Liver (tissue), 9 donors: ENCODE results near the gene CACNA1A. TPM values are rescaled to one million over a fixed set of nuclear protein-coding genes. Genes with fewer than 3 reads are reported as not detected.

Experiments used
- DNase-seq: peaks from one replicate; pipeline ENCODE4 v3.0.0-alpha.2; 2017; ENCODE audit warnings: low spot score
- H3K27ac ChIP-seq, 2 donors: one replicate each; pipeline ENCODE4 v1.7.0; 2013; ENCODE audit warnings: inconsistent platforms in 2 of 2, low read length in 2 of 2, control low read depth in 1 of 2, low read depth in 1 of 2, mild to moderate bottlenecking in 1 of 2
- H3K27me3 ChIP-seq, 4 donors: one replicate each; pipeline versions ENCODE4 v1.6.1 to v1.7.0; 2013; ENCODE audit warnings: low read length in 3 of 4, inconsistent platforms in 1 of 4, mild to moderate bottlenecking in 1 of 4, moderate library complexity in 1 of 4; ENCODE audit not compliant: control insufficient read depth in 4 of 4, insufficient read depth in 4 of 4
- H3K36me3 ChIP-seq, 4 donors: one replicate each; pipeline versions ENCODE4 v1.6.1 to v1.7.0; 2013; ENCODE audit warnings: low read length in 3 of 4, mild to moderate bottlenecking in 3 of 4, low read depth in 1 of 4, moderate library complexity in 1 of 4; ENCODE audit not compliant: control insufficient read depth in 4 of 4, insufficient read depth in 3 of 4
- H3K4me1 ChIP-seq, 4 donors: one replicate each; pipeline versions ENCODE4 v1.6.1 to v1.7.0; 2013; ENCODE audit warnings: low read length in 3 of 4, mild to moderate bottlenecking in 3 of 4, moderate library complexity in 1 of 4; ENCODE audit not compliant: control insufficient read depth in 4 of 4, insufficient read depth in 4 of 4
- H3K4me3 ChIP-seq, 3 donors: one replicate each; pipeline versions ENCODE4 v1.6.1 to v1.7.0; 2013; ENCODE audit warnings: low read length in 3 of 3, control low read depth in 1 of 3, low read depth in 1 of 3, mild to moderate bottlenecking in 1 of 3
- H3K9ac ChIP-seq, 2 donors: one replicate each; pipeline ENCODE4 v1.7.0; 2013; ENCODE audit warnings: low read length in 2 of 2, mild to moderate bottlenecking in 2 of 2, moderate library complexity in 2 of 2, control low read depth in 1 of 2, low read depth in 1 of 2
- H3K9me3 ChIP-seq, 4 donors: one replicate each; pipeline versions ENCODE4 v1.6.1 to v1.7.0; 2013; ENCODE audit warnings: low read length in 3 of 4; ENCODE audit not compliant: control insufficient read depth in 4 of 4
- EGR1 ChIP-seq, 2 donors: IDR thresholded peaks; 2 replicates each; pipeline ENCODE4 v1.6.1; 2016 to 2018; ENCODE audit warnings: antibody characterized with exemption in 2 of 2, low read depth in 2 of 2
- FOXA2 ChIP-seq: IDR thresholded peaks from 2 replicates; pipeline ENCODE4 v1.6.1; 2016; ENCODE audit warnings: antibody characterized with exemption
- NR2F2 ChIP-seq: IDR thresholded peaks from 2 replicates; pipeline ENCODE4 v1.6.1; 2016; ENCODE audit warnings: antibody characterized with exemption
- RXRA ChIP-seq, 2 donors: IDR thresholded peaks; 2 replicates each; pipeline ENCODE4 v1.6.1; 2017 to 2018; ENCODE audit warnings: antibody characterized with exemption in 2 of 2, mild to moderate bottlenecking in 1 of 2
- SP1 ChIP-seq: IDR thresholded peaks from 2 replicates; pipeline ENCODE4 v1.6.1; 2018; ENCODE audit warnings: antibody characterized with exemption, mild to moderate bottlenecking
- TAF1 ChIP-seq: conservative IDR thresholded peaks from 2 replicates; pipeline ENCODE4 v1.6.1; 2016; ENCODE audit warnings: antibody characterized with exemption, mild to moderate bottlenecking
- WGBS: extraction: QIAGEN DNeasy Blood & Tissue Kit; methylation state at CpG from one replicate; pipeline ENCODE4 v1.1.7; 2013; 5-methylcytosine and 5-hydroxymethylcytosine counted together
- polyA plus RNA-seq, 2 donors: library from polyadenylated mRNA; stranded (reverse) in 1 of 2; unstranded in 1 of 2; fragments of 200-250 nt in 1 of 2; fragments of >200 nt in 1 of 2; fragmentation: Nextera tagmentation in 1 of 2; extraction: Ambion mirVana in 1 of 2; gene quantifications; one replicate each; pipeline versions ENCODE4 v1.2.1 to v1.2.3, GENCODE V29; 2013 to 2015
- total RNA-seq, 2 donors: library from RNA; depleted of rRNA; stranded (reverse); fragments of >200 nt; gene quantifications; one replicate each; pipeline ENCODE4 v1.2.3, GENCODE V29; 2014
- TF ChIP-seq, protein P1 (sequence below): IDR thresholded peaks from 2 replicates; pipeline ENCODE4 v1.6.1; 2016; ENCODE audit warnings: antibody characterized with exemption
- TF ChIP-seq, protein P2 (sequence below): IDR thresholded peaks from 2 replicates; pipeline ENCODE4 v1.6.1; 2016; ENCODE audit warnings: antibody characterized with exemption
- TF ChIP-seq, protein P3 (sequence below): IDR thresholded peaks from 2 replicates; pipeline ENCODE4 v1.6.1; 2016; ENCODE audit warnings: antibody characterized with exemption
- TF ChIP-seq, protein P4 (sequence below): IDR thresholded peaks from 2 replicates; pipeline ENCODE4 v1.6.1; 2016; ENCODE audit warnings: antibody characterized with exemption, mild to moderate bottlenecking
- donor health status: healthy.
- donor health status: healthy.
- donor health status: healthy.
- donor health status: healthy.
- donor health status: healthy.

The CACNA1A gene
- total and polyA plus RNA-seq, 4 donors: 0.09 to 0.17 (median 0.17) TPM; not detected in 1

DNA sequence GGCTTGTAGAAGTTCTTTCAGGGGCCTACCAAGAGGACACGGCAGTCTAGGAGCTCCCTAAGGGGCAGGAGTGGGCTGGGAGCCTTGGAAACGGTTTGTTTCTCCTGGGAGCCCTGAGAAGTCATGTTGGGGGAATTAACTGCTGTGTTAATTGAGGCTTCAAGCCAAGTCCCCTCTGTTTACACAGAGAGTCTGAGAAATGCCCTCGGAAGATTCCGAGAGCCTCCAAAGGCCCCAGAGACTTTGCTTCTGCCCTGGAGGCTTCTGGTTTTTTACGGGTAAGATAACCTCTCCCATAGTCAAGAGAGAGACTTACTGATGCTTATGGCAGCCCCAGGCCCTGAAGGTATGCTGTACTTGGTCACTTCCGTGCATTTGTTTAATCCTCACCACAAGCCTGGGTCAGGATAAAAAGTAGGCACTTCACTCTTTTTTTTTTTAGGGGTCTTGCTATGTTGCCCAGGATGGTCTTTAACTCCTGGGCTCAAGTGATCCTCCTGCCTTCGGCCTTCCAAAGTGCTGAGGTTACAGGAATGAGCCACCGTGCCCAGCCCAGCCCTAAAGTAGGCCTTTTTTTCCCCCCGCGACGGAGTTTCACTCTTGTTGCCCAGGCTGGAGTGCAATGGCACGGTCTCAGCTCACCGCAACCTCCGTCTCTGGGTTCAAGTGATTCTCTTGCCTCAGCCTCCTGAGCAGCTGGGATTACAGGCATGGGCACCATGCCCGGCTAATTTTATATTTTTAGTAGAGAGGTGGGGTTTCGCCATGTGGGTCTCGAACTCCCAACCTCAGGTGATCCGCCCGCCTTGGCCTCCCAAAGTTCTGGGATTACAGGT is 340.9 kb downstream of the CACNA1A start:
- DNase-seq: no peak
- Histone ChIP-seq H3K36me3 (no peaks in the 10 kb centered on the region), H3K4me3 (no peak overlapping the region), H3K9me3 (no peaks in the 10 kb centered on the region), H3K27me3 (no peaks in the 10 kb centered on the region), H3K9ac (no peak overlapping the region), H3K4me1 (peaks cover 9 to 50% (median 22%) of the 10 kb centered on the region in 4 donors), H3K27ac (peak overlapping the region; percentile 87 to 94)
- WGBS: 88% methylated on average over 19 of the region's 19 CpGs
- TF ChIP-seq, protein P1, sequence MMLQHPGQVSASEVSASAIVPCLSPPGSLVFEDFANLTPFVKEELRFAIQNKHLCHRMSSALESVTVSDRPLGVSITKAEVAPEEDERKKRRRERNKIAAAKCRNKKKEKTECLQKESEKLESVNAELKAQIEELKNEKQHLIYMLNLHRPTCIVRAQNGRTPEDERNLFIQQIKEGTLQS: no peak
- TF ChIP-seq, protein P2, sequence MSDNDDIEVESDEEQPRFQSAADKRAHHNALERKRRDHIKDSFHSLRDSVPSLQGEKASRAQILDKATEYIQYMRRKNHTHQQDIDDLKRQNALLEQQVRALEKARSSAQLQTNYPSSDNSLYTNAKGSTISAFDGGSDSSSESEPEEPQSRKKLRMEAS: no peak
- TF ChIP-seq, protein P3, sequence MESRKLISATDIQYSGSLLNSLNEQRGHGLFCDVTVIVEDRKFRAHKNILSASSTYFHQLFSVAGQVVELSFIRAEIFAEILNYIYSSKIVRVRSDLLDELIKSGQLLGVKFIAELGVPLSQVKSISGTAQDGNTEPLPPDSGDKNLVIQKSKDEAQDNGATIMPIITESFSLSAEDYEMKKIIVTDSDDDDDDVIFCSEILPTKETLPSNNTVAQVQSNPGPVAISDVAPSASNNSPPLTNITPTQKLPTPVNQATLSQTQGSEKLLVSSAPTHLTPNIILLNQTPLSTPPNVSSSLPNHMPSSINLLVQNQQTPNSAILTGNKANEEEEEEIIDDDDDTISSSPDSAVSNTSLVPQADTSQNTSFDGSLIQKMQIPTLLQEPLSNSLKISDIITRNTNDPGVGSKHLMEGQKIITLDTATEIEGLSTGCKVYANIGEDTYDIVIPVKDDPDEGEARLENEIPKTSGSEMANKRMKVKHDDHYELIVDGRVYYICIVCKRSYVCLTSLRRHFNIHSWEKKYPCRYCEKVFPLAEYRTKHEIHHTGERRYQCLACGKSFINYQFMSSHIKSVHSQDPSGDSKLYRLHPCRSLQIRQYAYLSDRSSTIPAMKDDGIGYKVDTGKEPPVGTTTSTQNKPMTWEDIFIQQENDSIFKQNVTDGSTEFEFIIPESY: no peak
- TF ChIP-seq TAF1: no peak
- TF ChIP-seq, protein P4, sequence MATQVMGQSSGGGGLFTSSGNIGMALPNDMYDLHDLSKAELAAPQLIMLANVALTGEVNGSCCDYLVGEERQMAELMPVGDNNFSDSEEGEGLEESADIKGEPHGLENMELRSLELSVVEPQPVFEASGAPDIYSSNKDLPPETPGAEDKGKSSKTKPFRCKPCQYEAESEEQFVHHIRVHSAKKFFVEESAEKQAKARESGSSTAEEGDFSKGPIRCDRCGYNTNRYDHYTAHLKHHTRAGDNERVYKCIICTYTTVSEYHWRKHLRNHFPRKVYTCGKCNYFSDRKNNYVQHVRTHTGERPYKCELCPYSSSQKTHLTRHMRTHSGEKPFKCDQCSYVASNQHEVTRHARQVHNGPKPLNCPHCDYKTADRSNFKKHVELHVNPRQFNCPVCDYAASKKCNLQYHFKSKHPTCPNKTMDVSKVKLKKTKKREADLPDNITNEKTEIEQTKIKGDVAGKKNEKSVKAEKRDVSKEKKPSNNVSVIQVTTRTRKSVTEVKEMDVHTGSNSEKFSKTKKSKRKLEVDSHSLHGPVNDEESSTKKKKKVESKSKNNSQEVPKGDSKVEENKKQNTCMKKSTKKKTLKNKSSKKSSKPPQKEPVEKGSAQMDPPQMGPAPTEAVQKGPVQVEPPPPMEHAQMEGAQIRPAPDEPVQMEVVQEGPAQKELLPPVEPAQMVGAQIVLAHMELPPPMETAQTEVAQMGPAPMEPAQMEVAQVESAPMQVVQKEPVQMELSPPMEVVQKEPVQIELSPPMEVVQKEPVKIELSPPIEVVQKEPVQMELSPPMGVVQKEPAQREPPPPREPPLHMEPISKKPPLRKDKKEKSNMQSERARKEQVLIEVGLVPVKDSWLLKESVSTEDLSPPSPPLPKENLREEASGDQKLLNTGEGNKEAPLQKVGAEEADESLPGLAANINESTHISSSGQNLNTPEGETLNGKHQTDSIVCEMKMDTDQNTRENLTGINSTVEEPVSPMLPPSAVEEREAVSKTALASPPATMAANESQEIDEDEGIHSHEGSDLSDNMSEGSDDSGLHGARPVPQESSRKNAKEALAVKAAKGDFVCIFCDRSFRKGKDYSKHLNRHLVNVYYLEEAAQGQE: no peak
- TF ChIP-seq RXRA (IDR thresholded peaks at IDR 0.05): no peak
- no peak for TF ChIP-seq FOXA2
- no peak for TF ChIP-seq SP1

DNA sequence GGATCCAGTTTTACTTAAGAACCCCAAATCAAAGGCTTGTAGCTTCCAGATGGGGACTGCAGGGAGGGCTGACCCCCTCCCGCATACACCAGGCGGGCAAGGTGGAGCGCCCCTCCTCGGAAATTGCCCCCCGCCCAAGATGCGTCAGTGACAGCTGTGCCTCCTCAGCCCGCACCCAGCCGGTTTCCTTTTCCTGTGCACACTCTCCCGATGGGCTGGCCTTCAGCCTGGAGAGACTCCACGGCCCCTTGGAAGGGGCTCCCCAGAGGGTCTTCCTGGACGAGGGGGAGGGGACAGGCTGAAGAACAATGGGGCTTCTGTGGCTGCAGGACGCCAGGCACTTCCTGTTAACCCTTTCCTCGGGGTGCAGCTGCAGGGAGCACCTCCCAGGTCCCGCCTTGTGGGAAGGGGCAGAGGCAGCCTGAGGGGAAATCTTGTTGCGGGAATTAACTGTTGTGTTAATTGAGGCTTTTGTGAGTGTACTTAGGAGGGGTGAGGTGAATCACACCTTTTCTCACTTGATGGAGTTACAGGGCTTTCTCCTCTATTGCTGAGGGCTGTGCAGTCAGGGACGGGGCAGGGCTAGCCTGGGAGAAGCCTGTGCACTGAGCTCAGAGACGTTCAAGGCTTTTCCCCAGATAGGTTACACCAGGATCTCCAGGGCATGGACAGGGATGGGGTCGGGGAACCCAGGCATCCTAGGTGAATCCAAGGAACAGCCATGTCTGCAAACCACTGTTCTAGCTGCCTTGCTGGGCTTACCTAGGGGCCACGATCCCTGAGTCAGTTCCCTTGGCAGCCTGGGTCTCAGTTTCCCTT is 341.7 kb downstream of the CACNA1A start:
- no peaks in the 10 kb centered on the region for H3K36me3 ChIP-seq
- 54% methylated on average over 19 of the region's 19 CpGs for WGBS
- DNase-seq: no peak
- no peak overlapping the region for H3K9ac ChIP-seq
- peak overlapping the region; percentile 87 to 94 for H3K27ac ChIP-seq
- H3K9me3 ChIP-seq: no peaks in the 10 kb centered on the region
- H3K4me1 ChIP-seq: peaks cover 9 to 50% (median 22%) of the 10 kb centered on the region in 4 donors
- no peaks in the 10 kb centered on the region for H3K27me3 ChIP-seq
- TF ChIP-seq, protein P2: no peak
- TF ChIP-seq EGR1 (IDR thresholded peaks at IDR 0.05; ENCODE audit: low read depth in 2 of 2): no peak
- peak; percentile 53 for TF ChIP-seq NR2F2
- TF ChIP-seq SP1: peak; percentile 30
- no peak overlapping the region for H3K4me3 ChIP-seq
